Natural killer cell (primary cell): ENCODE results near the gene PIGQ. TPM values are rescaled to one million over a fixed set of nuclear protein-coding genes. Genes with fewer than 3 reads are reported as not detected.

Source experiments
- ATAC-seq, 3 donors: fragments of 150-1000 bp in 2 of 3; fragments of 200-7000 bp in 1 of 3; cut with Tn5 transposase; 1 replicate in 1 of 3; 2 replicates in 2 of 3; pipeline ENCODE4 v1.10.0; 2021; ENCODE audit warnings: mild to moderate bottlenecking in 2 of 3, moderate library complexity in 2 of 3
- DNase-seq, 2 donors: peaks; one replicate each; pipeline versions ENCODE4 v3.0.0 to v3.0.0-alpha.2; 2013 to 2021; ENCODE audit warnings: mixed read lengths in 1 of 2
- H3K27ac ChIP-seq: one replicate; pipeline ENCODE4 v1.5.1; 2013; ENCODE audit warnings: mild to moderate bottlenecking, low read length
- H3K27me3 ChIP-seq: one replicate; pipeline ENCODE4 v1.6.1; 2013; ENCODE audit warnings: low read length; ENCODE audit not compliant: control insufficient read depth, insufficient read depth
- H3K36me3 ChIP-seq: one replicate; pipeline ENCODE4 v1.6.1; 2013; ENCODE audit warnings: low read length; ENCODE audit not compliant: control insufficient read depth, insufficient read depth
- H3K4me1 ChIP-seq: one replicate; pipeline ENCODE4 v1.6.1; 2013; ENCODE audit warnings: low read length; ENCODE audit not compliant: control insufficient read depth, insufficient read depth
- H3K4me3 ChIP-seq: one replicate; pipeline ENCODE4 v1.5.1; 2013; ENCODE audit warnings: low read length
- H3K9me3 ChIP-seq: one replicate; pipeline ENCODE4 v1.6.1; 2013; ENCODE audit warnings: low read length; ENCODE audit not compliant: control insufficient read depth, insufficient read depth
- H3K27ac Mint-ChIP-seq, 2 donors: one replicate each; pipeline ENCODE4 v1.8.0; 2022; ENCODE audit warnings: mild to moderate bottlenecking in 2 of 2, mixed read lengths in 2 of 2, moderate library complexity in 1 of 2
- H3K27me3 Mint-ChIP-seq, 2 donors: one replicate each; pipeline ENCODE4 v1.8.0; 2022; ENCODE audit warnings: low read depth in 2 of 2, mixed read lengths in 2 of 2
- H3K36me3 Mint-ChIP-seq: one replicate; pipeline ENCODE4 v1.8.0; 2022; ENCODE audit warnings: mixed read lengths
- H3K4me1 Mint-ChIP-seq, 2 donors: one replicate each; pipeline ENCODE4 v1.8.0; 2022; ENCODE audit warnings: mixed read lengths in 2 of 2
- H3K4me3 Mint-ChIP-seq: one replicate; pipeline ENCODE4 v1.8.0; 2022; ENCODE audit warnings: mild to moderate bottlenecking, moderate library complexity, mixed read lengths
- H3K9me3 Mint-ChIP-seq, 2 donors: one replicate each; pipeline ENCODE4 v1.8.0; 2022; ENCODE audit warnings: mixed read lengths in 2 of 2
- WGBS: methylation state at CpG from one replicate; pipeline ENCODE4 v1.1.7; 2013; ENCODE audit warnings: missing lambda C conversion rate; ENCODE audit not compliant: insufficient coverage; 5-methylcytosine and 5-hydroxymethylcytosine counted together
- intact Hi-C: fragments of 100-400 bp; cut with micrococcal nuclease; formaldehyde crosslinking; loops from one replicate; pipeline ENCODE4 v1.14.2; 2022
- total RNA-seq, 4 donors: library from RNA; stranded (reverse); fragments of 120-200 nt in 1 of 4; gene quantifications; one replicate each; pipeline versions ENCODE4 v1.2.3 to v1.2.4, GENCODE V29; 2013 to 2022
- TF ChIP-seq, protein P1 (sequence below): fragments of 200-600 bp; IDR thresholded peaks from one replicate; pipeline ENCODE4 v1.8.0; 2022; ENCODE audit warnings: antibody characterized with exemption

Gene PIGQ
- total RNA-seq, 3 donors from 2014 or later (not counting 1 experiment from before 2014, with no cell fraction given): 27.6 to 40.5 (median 37.0) TPM

DNA sequence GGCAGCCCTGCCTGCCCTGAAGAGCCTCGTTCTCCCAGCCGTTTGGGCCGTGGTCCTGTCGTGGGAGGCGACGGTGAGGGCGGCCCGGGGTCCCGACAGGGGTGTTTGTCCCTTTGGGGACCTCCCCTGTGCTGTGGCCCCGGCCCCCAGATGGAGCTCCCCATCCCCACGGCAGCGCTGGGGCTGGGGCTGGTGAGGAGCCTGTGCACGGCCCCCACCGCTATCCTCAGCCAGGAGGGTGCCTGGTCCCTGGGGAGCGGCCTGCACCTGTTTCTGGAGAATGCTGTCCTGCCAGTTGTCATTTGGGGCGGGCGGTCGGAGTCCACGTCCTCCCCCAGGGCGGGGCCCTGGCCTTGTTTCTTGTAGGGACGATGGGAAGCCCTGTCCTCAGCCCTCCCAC is 35.6 kb upstream of the PIGQ start:
- Histone ChIP-seq H3K27me3 (no peaks in the 10 kb centered on the region), H3K9me3 (no peaks in the 10 kb centered on the region), H3K36me3 (peaks cover 12% of the 10 kb centered on the region), H3K4me3 (no peak overlapping the region), H3K27ac (no peak overlapping the region), H3K4me1 (peaks cover 67% of the 10 kb centered on the region)
- no peak overlapping the region for H3K27ac Mint-ChIP-seq
- peaks cover 14 to 29% of the 10 kb centered on the region in 2 donors for H3K4me1 Mint-ChIP-seq
- H3K27me3 Mint-ChIP-seq: no peaks in the 10 kb centered on the region
- 92% methylated on average over 21 of the region's 21 CpGs for WGBS
- intact Hi-C loops: no loop called here
- ATAC-seq (no peak), DNase-seq (no peak)
- no peaks in the 10 kb centered on the region for H3K9me3 Mint-ChIP-seq
- TF ChIP-seq, protein P1, sequence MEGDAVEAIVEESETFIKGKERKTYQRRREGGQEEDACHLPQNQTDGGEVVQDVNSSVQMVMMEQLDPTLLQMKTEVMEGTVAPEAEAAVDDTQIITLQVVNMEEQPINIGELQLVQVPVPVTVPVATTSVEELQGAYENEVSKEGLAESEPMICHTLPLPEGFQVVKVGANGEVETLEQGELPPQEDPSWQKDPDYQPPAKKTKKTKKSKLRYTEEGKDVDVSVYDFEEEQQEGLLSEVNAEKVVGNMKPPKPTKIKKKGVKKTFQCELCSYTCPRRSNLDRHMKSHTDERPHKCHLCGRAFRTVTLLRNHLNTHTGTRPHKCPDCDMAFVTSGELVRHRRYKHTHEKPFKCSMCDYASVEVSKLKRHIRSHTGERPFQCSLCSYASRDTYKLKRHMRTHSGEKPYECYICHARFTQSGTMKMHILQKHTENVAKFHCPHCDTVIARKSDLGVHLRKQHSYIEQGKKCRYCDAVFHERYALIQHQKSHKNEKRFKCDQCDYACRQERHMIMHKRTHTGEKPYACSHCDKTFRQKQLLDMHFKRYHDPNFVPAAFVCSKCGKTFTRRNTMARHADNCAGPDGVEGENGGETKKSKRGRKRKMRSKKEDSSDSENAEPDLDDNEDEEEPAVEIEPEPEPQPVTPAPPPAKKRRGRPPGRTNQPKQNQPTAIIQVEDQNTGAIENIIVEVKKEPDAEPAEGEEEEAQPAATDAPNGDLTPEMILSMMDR: no peak
- H3K4me3 Mint-ChIP-seq: no peak overlapping the region
- H3K36me3 Mint-ChIP-seq: no peaks in the 10 kb centered on the region

DNA sequence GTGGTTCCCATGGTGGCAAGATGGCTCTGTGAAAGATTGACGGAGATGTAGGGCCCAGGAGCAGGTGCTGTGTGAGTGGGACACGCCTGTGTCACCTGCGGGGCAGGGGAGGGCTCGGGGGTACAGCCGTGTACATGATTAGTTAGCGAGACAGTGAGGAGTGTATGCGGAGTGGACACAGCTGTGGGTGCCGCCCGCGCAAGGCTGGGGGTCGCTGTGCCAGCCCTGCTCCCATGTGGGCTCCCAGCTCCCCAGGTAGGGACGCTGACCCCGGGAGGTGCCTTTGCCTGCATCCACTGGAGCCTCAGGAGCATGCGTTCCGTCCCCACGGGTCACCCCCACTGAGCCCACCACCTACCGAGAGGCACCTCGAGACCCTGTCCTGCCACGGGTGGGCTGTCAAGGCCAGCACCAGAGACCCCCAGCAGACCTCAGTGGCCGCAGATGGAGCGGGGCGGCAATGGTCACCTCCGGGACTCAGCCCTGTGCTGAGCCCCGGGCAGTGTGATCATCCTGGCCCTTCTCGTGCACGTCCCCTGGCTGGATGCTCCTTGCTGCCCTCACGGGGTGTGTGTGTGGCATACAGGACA is 34.8 kb upstream of the PIGQ start:
- H3K27me3 Mint-ChIP-seq: no peaks in the 10 kb centered on the region
- no peaks in the 10 kb centered on the region for H3K9me3 ChIP-seq
- WGBS: 95% methylated on average over 27 of the region's 27 CpGs
- H3K36me3 Mint-ChIP-seq: no peaks in the 10 kb centered on the region
- H3K4me3 ChIP-seq: no peak overlapping the region
- ATAC-seq (no peak), DNase-seq (no peak)
- TF ChIP-seq, protein P1: no peak
- intact Hi-C loops: no loop called here
- peak overlapping the region in 1 of 2 donors; percentile 61 for H3K27ac Mint-ChIP-seq
- H3K27me3 ChIP-seq: no peaks in the 10 kb centered on the region
- no peak overlapping the region for H3K4me3 Mint-ChIP-seq
- H3K27ac ChIP-seq: no peak overlapping the region
- H3K4me1 Mint-ChIP-seq: peaks cover 12 to 26% of the 10 kb centered on the region in 2 donors
- H3K9me3 Mint-ChIP-seq: no peaks in the 10 kb centered on the region
- peaks cover 58% of the 10 kb centered on the region for H3K4me1 ChIP-seq
- H3K36me3 ChIP-seq: peaks cover 12% of the 10 kb centered on the region

DNA sequence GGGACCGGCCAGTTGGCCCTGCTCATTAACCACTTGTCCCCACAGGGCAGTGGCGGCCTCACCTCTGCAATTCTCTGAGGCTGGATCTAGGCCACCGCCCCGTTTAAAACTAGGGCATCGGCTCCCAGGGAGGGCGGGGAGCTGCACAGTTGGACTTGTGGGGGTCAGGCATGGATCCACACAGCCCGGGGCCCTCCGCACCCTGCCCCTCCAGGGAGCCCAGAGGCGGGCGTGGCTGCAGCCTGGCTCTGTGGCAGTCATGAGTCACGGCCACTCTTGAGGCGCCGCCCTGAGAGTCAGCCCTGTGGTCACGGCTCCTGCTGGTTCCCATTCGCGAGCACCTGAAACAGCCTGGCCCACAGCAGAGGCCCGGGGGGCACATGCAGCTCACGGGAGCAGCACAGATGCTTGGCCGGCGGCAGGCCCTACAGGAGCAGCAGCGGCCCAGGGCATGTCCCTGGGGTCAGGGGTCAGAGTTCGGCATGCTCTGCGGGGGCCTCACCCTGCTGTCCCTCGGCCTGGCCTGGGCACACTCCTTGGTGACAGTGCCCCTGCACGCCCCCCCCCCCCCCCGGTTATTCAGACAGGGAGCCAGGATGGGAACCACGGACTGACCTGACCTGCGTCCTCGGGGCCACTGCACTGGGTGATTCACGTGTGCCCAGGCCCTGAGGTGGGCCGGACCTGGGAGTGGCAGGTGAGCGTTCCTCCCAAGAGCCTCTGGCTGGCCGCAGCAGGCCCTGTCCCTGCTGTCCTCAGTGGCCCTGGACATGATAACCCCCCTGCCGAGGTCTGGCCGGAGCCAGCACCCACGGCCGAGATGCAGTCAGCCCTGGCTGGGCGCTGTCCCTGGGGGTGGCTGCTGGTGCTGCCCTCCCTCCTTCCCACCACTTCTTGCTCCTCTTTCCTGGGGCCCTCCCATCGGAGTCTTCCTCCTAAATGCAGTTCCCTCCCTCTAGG is 34.0 kb upstream of the PIGQ start:
- 84% methylated on average over 39 of the region's 39 CpGs for WGBS
- Mint-ChIP-seq H3K4me3 (no peak overlapping the region), H3K27ac (no peak overlapping the region), H3K36me3 (no peaks in the 10 kb centered on the region), H3K4me1 (peaks cover 5 to 18% of the 10 kb centered on the region in 2 donors), H3K9me3 (no peaks in the 10 kb centered on the region), H3K27me3 (no peaks in the 10 kb centered on the region)
- intact Hi-C loops: no loop called here
- Histone ChIP-seq H3K27ac (no peak overlapping the region), H3K36me3 (peaks cover 15% of the 10 kb centered on the region), H3K9me3 (no peaks in the 10 kb centered on the region), H3K4me3 (no peak overlapping the region), H3K4me1 (peaks cover 51% of the 10 kb centered on the region), H3K27me3 (no peaks in the 10 kb centered on the region)
- peak in 2 of 3 donors; percentile 35 to 56 for ATAC-seq
- DNase-seq: no peak
- TF ChIP-seq, protein P1: no peak
